ENCODE data around the gene MYO15B.

DNA sequence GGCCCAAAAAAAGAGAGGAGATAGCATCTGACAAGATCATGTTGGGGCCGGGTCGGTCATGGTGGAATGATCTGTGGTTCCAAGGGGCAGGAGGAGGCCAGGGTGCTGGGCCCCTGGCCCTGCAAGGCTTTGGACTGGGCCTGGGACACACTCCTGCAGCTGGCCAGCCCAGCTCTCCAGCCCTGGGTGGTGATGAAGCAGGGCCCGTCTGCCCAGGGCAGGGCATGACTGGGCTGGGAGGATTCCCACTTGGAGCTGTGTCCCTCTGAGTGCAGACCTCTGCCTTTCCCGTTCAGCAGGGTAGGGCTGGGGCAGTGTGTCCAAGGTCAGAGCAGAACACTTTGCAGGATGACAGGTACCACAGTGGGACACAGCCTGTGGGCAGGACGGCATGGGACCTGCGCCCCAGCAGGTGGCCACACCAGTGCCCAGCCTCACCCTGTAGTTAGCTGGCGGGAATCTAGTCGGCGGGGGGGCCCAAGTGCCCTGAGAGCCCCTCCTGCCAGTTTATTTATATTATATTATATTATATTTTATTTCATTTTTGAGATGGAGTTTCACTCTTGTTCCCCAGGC, 27.6 kb upstream of the MYO15B start:
- TF ChIP-seq, protein P1, sequence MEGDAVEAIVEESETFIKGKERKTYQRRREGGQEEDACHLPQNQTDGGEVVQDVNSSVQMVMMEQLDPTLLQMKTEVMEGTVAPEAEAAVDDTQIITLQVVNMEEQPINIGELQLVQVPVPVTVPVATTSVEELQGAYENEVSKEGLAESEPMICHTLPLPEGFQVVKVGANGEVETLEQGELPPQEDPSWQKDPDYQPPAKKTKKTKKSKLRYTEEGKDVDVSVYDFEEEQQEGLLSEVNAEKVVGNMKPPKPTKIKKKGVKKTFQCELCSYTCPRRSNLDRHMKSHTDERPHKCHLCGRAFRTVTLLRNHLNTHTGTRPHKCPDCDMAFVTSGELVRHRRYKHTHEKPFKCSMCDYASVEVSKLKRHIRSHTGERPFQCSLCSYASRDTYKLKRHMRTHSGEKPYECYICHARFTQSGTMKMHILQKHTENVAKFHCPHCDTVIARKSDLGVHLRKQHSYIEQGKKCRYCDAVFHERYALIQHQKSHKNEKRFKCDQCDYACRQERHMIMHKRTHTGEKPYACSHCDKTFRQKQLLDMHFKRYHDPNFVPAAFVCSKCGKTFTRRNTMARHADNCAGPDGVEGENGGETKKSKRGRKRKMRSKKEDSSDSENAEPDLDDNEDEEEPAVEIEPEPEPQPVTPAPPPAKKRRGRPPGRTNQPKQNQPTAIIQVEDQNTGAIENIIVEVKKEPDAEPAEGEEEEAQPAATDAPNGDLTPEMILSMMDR (conservative IDR thresholded peaks at IDR 0.05; ENCODE audit: low read length) = no peak
- no peak for TF ChIP-seq EZH2phosphoT487 (IDR thresholded peaks at IDR 0.05; ENCODE audit: borderline replicate concordance)
